Measurements from ENCODE around the gene CDH2. TPM values are rescaled to one million over a fixed set of nuclear protein-coding genes. Genes with fewer than 3 reads are reported as not detected.

The CDH2 gene
- total RNA-seq, 5 donors from 2014 or later (not counting 1 experiment from before 2014, with no cell fraction given), result 0.16 to 0.76 (median 0.33) TPM; not detected in 1

DNA sequence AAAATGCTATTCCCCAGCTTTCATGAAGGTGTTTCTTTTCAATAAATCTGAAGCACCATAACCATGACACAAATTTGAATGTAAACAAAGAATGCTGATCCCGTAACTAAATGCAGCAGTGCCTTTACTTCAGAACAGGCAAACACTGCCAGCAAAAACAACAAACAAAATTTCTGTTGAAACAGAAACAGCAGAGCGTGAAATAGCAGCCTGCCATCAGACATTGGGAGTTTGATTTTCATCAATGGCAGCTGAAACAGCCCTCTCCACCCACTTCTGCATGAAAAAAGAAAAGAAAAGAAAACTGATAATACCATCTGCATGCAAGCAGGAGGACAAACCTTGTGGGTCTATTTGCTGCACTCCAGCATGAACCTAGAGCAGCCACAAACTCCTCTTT is 128.3 kb downstream of the CDH2 start:
- no peak for ATAC-seq (replicated peaks in 1 of 4)
- H3K36me3 Mint-ChIP-seq, result no peaks in the 10 kb centered on the region
- H3K4me1 Mint-ChIP-seq, result no peaks in the 10 kb centered on the region
- H3K4me3 ChIP-seq (ENCODE audit: control insufficient read depth in 1 of 2, extremely low read depth in 1 of 2, low read length in 1 of 2), result no peak overlapping the region
- no peak overlapping the region for H3K27ac Mint-ChIP-seq
- POLR2A ChIA-PET, result no interaction called here
- CTCF ChIA-PET, result no interaction called here
- peaks cover 0 to 16% (median 6%) of the 10 kb centered on the region in 3 donors for H3K9me3 Mint-ChIP-seq
- no peaks in the 10 kb centered on the region for H3K9me3 ChIP-seq
- 40% methylated on average over 1 of the region's 2 CpGs for WGBS (ENCODE audit: insufficient coverage)
- no peak overlapping the region for H3K27ac ChIP-seq (ENCODE audit: low read length)
- no peaks in the 10 kb centered on the region for H3K4me1 ChIP-seq (ENCODE audit: control insufficient read depth in 1 of 2, extremely low read depth in 1 of 2, insufficient read depth in 2 of 2, low read length in 2 of 2)
- H3K27me3 ChIP-seq (replicated peaks in 1 of 2; ENCODE audit: control insufficient read depth in 2 of 2, extremely low read depth in 1 of 2, insufficient read depth in 2 of 2, low read length in 1 of 2), result no peaks in the 10 kb centered on the region
- DNase-seq, result no peak
- no peaks in the 10 kb centered on the region for H3K27me3 Mint-ChIP-seq
- no peak overlapping the region for H3K4me3 Mint-ChIP-seq
- H3K36me3 ChIP-seq (ENCODE audit: control insufficient read depth in 2 of 2, extremely low read depth in 1 of 2, insufficient read depth in 1 of 2, low read length in 1 of 2), result no peaks in the 10 kb centered on the region

DNA sequence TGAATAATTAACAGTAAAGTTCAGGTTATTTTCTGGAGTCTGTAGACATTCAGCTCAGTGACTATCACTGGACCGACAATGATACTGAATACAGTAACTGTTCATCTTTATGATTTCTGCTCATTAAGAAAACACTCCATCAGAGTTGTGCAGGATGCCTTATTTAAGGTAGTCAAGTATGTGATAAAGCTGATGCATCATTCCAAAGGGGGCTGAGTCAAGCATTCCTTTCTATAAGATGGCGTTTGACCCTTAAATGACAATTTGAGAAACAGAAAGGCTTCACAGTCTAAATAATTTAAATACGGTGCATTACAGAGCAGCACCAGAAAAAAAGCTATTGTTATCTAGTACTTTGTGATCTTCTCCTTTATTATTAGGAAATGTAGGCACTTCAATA is 131.1 kb downstream of the CDH2 start:
- Histone ChIP-seq H3K4me3 (ENCODE audit: control insufficient read depth in 1 of 2, extremely low read depth in 1 of 2, low read length in 1 of 2) (no peak overlapping the region), H3K4me1 (ENCODE audit: control insufficient read depth in 1 of 2, extremely low read depth in 1 of 2, insufficient read depth in 2 of 2, low read length in 2 of 2) (no peaks in the 10 kb centered on the region), H3K27ac (ENCODE audit: low read length) (no peak overlapping the region), H3K36me3 (ENCODE audit: control insufficient read depth in 2 of 2, extremely low read depth in 1 of 2, insufficient read depth in 1 of 2, low read length in 1 of 2) (no peaks in the 10 kb centered on the region), H3K9me3 (no peaks in the 10 kb centered on the region), H3K27me3 (replicated peaks in 1 of 2; ENCODE audit: control insufficient read depth in 2 of 2, extremely low read depth in 1 of 2, insufficient read depth in 2 of 2, low read length in 1 of 2) (no peaks in the 10 kb centered on the region)
- Mint-ChIP-seq H3K9me3 (peaks cover 0 to 13% (median 4%) of the 10 kb centered on the region in 3 donors), H3K4me1 (no peaks in the 10 kb centered on the region), H3K27me3 (no peaks in the 10 kb centered on the region), H3K36me3 (no peaks in the 10 kb centered on the region), H3K27ac (no peak overlapping the region), H3K4me3 (no peak overlapping the region)
- no peak for DNase-seq
- ChIA-PET CTCF (no interaction called here), POLR2A (no interaction called here)
- no peak for ATAC-seq (replicated peaks in 1 of 4)
- no CpG with 5 or more reads among the region's 3 CpGs for WGBS (ENCODE audit: insufficient coverage)

DNA sequence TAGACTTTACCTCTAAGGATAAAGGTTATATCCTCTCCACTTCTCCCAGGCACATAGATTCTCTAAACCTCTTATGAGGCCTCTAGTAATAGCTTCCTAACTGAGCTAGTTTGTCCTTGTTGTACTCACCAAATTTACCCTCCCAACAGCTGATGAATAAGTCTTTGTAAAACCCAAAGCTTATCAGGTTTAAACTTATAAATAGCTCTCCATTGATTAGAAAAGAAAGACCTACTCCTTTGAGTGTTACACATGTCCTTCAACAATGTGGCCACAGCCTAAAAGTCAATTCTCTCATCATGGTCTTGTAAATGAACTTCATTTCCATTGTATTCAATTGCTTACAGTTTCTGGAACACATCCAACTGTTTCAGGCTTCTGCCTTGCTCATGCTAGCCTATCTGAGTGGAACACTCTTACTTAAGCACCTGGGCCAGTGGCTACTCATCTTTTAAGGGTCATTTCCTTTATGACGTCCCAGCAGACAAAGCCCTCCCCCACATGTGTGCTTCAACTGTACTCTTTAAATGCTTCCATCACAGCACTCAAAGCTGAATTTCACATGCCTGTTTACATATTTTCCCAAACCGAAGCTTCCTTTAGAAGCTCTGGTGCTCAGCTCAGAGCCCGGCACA is 131.6 kb downstream of the CDH2 start:
- no peaks in the 10 kb centered on the region for H3K4me1 Mint-ChIP-seq
- no peaks in the 10 kb centered on the region for H3K36me3 Mint-ChIP-seq
- no peak overlapping the region for H3K27ac Mint-ChIP-seq
- Histone ChIP-seq H3K9me3 (no peaks in the 10 kb centered on the region), H3K36me3 (ENCODE audit: control insufficient read depth in 2 of 2, extremely low read depth in 1 of 2, insufficient read depth in 1 of 2, low read length in 1 of 2) (no peaks in the 10 kb centered on the region), H3K4me1 (ENCODE audit: control insufficient read depth in 1 of 2, extremely low read depth in 1 of 2, insufficient read depth in 2 of 2, low read length in 2 of 2) (no peaks in the 10 kb centered on the region), H3K4me3 (ENCODE audit: control insufficient read depth in 1 of 2, extremely low read depth in 1 of 2, low read length in 1 of 2) (no peak overlapping the region), H3K27me3 (replicated peaks in 1 of 2; ENCODE audit: control insufficient read depth in 2 of 2, extremely low read depth in 1 of 2, insufficient read depth in 2 of 2, low read length in 1 of 2) (no peaks in the 10 kb centered on the region), H3K27ac (ENCODE audit: low read length) (no peak overlapping the region)
- WGBS (ENCODE audit: insufficient coverage), result 60% methylated on average over 1 of the region's 3 CpGs
- H3K9me3 Mint-ChIP-seq, result peaks cover 0 to 13% (median 4%) of the 10 kb centered on the region in 3 donors
- no peak for ATAC-seq (replicated peaks in 1 of 4)
- no peak for DNase-seq
- ChIA-PET POLR2A (no interaction called here), CTCF (interaction anchor here in 1 of 2 donors (0.6 kb wide), 1 partner anchor 1440 kb away, joined by 4 read pairs; no protein-coding TSS in a partner anchor)
- H3K4me3 Mint-ChIP-seq, result no peak overlapping the region
- no peaks in the 10 kb centered on the region for H3K27me3 Mint-ChIP-seq

DNA sequence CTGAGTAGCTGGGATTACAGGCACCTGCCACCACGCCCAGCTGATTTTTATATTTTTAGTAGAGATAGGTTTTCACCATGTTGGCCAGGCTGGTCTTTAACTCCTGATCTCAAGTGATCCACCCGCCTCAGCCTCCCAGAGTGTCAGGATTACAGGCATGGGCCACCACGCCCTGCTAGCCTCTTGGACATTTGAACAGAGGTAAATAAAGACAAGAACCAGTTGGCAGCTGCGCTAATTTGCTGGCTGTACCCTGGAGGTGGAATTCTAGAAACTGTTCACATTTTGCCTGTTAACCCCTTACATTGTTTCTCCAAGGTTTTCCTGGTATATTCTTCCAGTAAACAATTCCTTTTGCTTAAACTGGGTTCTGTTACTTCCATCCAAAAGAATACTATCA is 132.9 kb downstream of the CDH2 start:
- POLR2A ChIA-PET, result no interaction called here

DNA sequence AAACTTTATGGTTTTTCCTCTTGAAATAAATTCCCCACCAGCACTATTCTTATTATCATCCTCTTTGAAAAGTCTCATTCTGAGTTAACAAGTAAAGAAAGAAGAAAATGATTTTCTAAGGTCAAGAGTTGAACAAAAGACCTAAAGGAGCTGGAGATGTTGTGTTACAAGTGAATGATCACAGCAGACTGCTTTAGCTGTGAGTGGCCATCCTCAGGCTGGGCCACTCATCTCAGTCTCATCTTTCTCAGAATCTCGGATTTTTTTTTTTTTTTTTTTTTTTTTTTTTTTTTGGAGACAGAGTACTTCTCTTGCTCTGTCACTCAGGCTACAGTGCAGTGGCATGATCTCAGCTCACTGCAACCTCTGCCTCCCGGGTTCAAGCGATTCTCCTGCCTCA is 133.3 kb downstream of the CDH2 start:
- no CpG with 5 or more reads among the region's 3 CpGs for WGBS (ENCODE audit: insufficient coverage)
- Mint-ChIP-seq H3K9me3 (peaks cover 0 to 18% (median 4%) of the 10 kb centered on the region in 3 donors), H3K27me3 (no peaks in the 10 kb centered on the region), H3K4me1 (no peaks in the 10 kb centered on the region), H3K4me3 (no peak overlapping the region), H3K36me3 (no peaks in the 10 kb centered on the region), H3K27ac (no peak overlapping the region)
- CTCF ChIA-PET, result no interaction called here
- H3K36me3 ChIP-seq (ENCODE audit: control insufficient read depth in 2 of 2, extremely low read depth in 1 of 2, insufficient read depth in 1 of 2, low read length in 1 of 2), result no peaks in the 10 kb centered on the region
- POLR2A ChIA-PET, result no interaction called here
- H3K4me3 ChIP-seq (ENCODE audit: control insufficient read depth in 1 of 2, extremely low read depth in 1 of 2, low read length in 1 of 2), result no peak overlapping the region
- no peaks in the 10 kb centered on the region for H3K27me3 ChIP-seq (replicated peaks in 1 of 2; ENCODE audit: control insufficient read depth in 2 of 2, extremely low read depth in 1 of 2, insufficient read depth in 2 of 2, low read length in 1 of 2)
- no peaks in the 10 kb centered on the region for H3K9me3 ChIP-seq
- H3K27ac ChIP-seq (ENCODE audit: low read length), result no peak overlapping the region
- no peak for ATAC-seq (replicated peaks in 1 of 4)
- DNase-seq, result no peak
- no peaks in the 10 kb centered on the region for H3K4me1 ChIP-seq (ENCODE audit: control insufficient read depth in 1 of 2, extremely low read depth in 1 of 2, insufficient read depth in 2 of 2, low read length in 2 of 2)

More for the DNA sequence above, 132.9 kb downstream of the CDH2 start:
- Mint-ChIP-seq H3K9me3 (peaks cover 0 to 15% (median 4%) of the 10 kb centered on the region in 3 donors), H3K36me3 (no peaks in the 10 kb centered on the region), H3K27me3 (no peaks in the 10 kb centered on the region), H3K27ac (no peak overlapping the region), H3K4me1 (no peaks in the 10 kb centered on the region), H3K4me3 (no peak overlapping the region)
- Histone ChIP-seq H3K36me3 (ENCODE audit: control insufficient read depth in 2 of 2, extremely low read depth in 1 of 2, insufficient read depth in 1 of 2, low read length in 1 of 2) (no peaks in the 10 kb centered on the region), H3K4me1 (ENCODE audit: control insufficient read depth in 1 of 2, extremely low read depth in 1 of 2, insufficient read depth in 2 of 2, low read length in 2 of 2) (no peaks in the 10 kb centered on the region), H3K9me3 (no peaks in the 10 kb centered on the region), H3K4me3 (ENCODE audit: control insufficient read depth in 1 of 2, extremely low read depth in 1 of 2, low read length in 1 of 2) (no peak overlapping the region), H3K27ac (ENCODE audit: low read length) (no peak overlapping the region), H3K27me3 (replicated peaks in 1 of 2; ENCODE audit: control insufficient read depth in 2 of 2, extremely low read depth in 1 of 2, insufficient read depth in 2 of 2, low read length in 1 of 2) (no peaks in the 10 kb centered on the region)
- CTCF ChIA-PET, result no interaction called here
- ATAC-seq (replicated peaks in 1 of 4) (no peak), DNase-seq (no peak)
- 100% methylated on average over 1 of the region's 4 CpGs for WGBS (ENCODE audit: insufficient coverage)

DNA sequence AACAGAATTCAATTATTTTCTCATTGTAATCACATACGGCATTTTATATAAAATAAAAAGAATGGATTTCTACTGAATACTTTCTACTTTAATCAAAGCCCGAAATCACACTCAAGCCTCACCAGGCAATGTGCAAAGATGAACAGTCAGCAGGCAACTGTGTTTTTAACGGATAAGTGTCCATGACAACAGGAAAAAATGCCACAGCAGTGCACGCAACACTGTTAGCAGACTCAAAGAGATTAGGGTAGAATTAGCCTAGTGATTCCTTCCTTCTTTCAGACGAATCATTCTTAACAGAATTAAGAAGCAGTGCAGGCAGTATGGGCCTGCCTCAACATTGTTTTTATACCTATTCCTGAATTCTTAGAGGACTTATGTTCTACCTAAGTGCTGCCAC is 135.6 kb downstream of the CDH2 start:
- no peaks in the 10 kb centered on the region for H3K36me3 ChIP-seq (ENCODE audit: control insufficient read depth in 2 of 2, extremely low read depth in 1 of 2, insufficient read depth in 1 of 2, low read length in 1 of 2)
- Mint-ChIP-seq H3K4me1 (no peaks in the 10 kb centered on the region), H3K36me3 (no peaks in the 10 kb centered on the region), H3K27me3 (no peaks in the 10 kb centered on the region), H3K9me3 (peaks cover 0 to 20% (median 4%) of the 10 kb centered on the region in 3 donors), H3K27ac (no peak overlapping the region), H3K4me3 (no peak overlapping the region)
- ChIA-PET CTCF (no interaction called here), POLR2A (no interaction called here)
- no peaks in the 10 kb centered on the region for H3K9me3 ChIP-seq
- no peaks in the 10 kb centered on the region for H3K27me3 ChIP-seq (replicated peaks in 1 of 2; ENCODE audit: control insufficient read depth in 2 of 2, extremely low read depth in 1 of 2, insufficient read depth in 2 of 2, low read length in 1 of 2)
- ATAC-seq (replicated peaks in 1 of 4), result no peak
- H3K4me3 ChIP-seq (ENCODE audit: control insufficient read depth in 1 of 2, extremely low read depth in 1 of 2, low read length in 1 of 2), result no peak overlapping the region
- DNase-seq, result no peak
- no peak overlapping the region for H3K27ac ChIP-seq (ENCODE audit: low read length)
- no peaks in the 10 kb centered on the region for H3K4me1 ChIP-seq (ENCODE audit: control insufficient read depth in 1 of 2, extremely low read depth in 1 of 2, insufficient read depth in 2 of 2, low read length in 2 of 2)
- WGBS (ENCODE audit: insufficient coverage), result 100% methylated on average over 1 of the region's 5 CpGs

DNA sequence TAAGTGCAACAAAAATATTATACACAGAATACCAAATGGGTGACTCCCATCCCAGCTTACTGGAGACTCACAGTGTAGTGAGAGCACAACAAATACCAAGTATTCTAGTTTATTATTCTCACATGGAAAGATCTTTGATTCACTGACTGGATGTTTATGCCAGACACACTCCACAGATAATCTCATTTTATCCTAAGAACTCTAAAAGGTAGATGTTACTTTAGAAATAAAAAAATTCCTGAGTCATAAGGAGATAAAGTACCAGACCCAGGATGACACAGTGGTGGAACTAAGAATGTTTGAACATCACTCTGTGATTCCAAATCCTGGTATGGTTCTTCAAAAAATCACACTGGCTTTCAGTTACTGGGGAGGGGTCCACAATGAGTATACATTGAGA is 136.2 kb downstream of the CDH2 start:
- no peaks in the 10 kb centered on the region for H3K9me3 ChIP-seq
- peaks cover 0 to 17% (median 4%) of the 10 kb centered on the region in 3 donors for H3K9me3 Mint-ChIP-seq
- ChIA-PET CTCF (no interaction called here), POLR2A (no interaction called here)
- H3K27me3 ChIP-seq (replicated peaks in 1 of 2; ENCODE audit: control insufficient read depth in 2 of 2, extremely low read depth in 1 of 2, insufficient read depth in 2 of 2, low read length in 1 of 2), result no peaks in the 10 kb centered on the region
- no peaks in the 10 kb centered on the region for H3K4me1 Mint-ChIP-seq
- ATAC-seq (replicated peaks in 1 of 4) (no peak), DNase-seq (no peak)
- no peak overlapping the region for H3K27ac ChIP-seq (ENCODE audit: low read length)
- no peak overlapping the region for H3K4me3 ChIP-seq (ENCODE audit: control insufficient read depth in 1 of 2, extremely low read depth in 1 of 2, low read length in 1 of 2)
- no peaks in the 10 kb centered on the region for H3K4me1 ChIP-seq (ENCODE audit: control insufficient read depth in 1 of 2, extremely low read depth in 1 of 2, insufficient read depth in 2 of 2, low read length in 2 of 2)
- H3K36me3 Mint-ChIP-seq, result no peaks in the 10 kb centered on the region
- no peak overlapping the region for H3K27ac Mint-ChIP-seq
- H3K36me3 ChIP-seq (ENCODE audit: control insufficient read depth in 2 of 2, extremely low read depth in 1 of 2, insufficient read depth in 1 of 2, low read length in 1 of 2), result no peaks in the 10 kb centered on the region
- no peaks in the 10 kb centered on the region for H3K27me3 Mint-ChIP-seq
- H3K4me3 Mint-ChIP-seq, result no peak overlapping the region

All from T-cell (primary cell).